A673 (cell line): Measurements from ENCODE around the gene KAT8. TPM values are rescaled to one million over a fixed set of nuclear protein-coding genes. Genes with fewer than 3 reads are reported as not detected.
"Not testable (repeated sequence)": the region's sequence is repeated elsewhere in the genome, so short reads cannot be mapped to it uniquely, and the experiment has no call there.

Source experiments
- BruUV-seq: library from RNA; stranded (reverse); fragments of 400-500 nt; replicated peaks from 2 replicates; lab custom pipeline; 2021; lab: Mats Ljungman, UMichigan
- CTCF ChIA-PET: fragments of 300-600 bp; sonication (Branson Sonifier 250); formaldehyde crosslinking; loops from one replicate; lab custom pipeline; 2022; ENCODE audit warnings: antibody characterized with exemption; lab: Charles Lee
- POLR2A ChIA-PET: fragments of 300-600 bp; sonication (Branson Sonifier 250); formaldehyde crosslinking; loops from one replicate; lab custom pipeline; 2022; ENCODE audit warnings: antibody characterized with exemption; ENCODE audit not compliant: low non-redundant PET; lab: Charles Lee
- DNase-seq: peaks from one replicate; pipeline ENCODE4 v3.0.0-alpha.2; 2015; ENCODE audit warnings: low spot score
- H3K27ac ChIP-seq: fragments of 200-600 bp; sonication (generic); 2 replicates; pipeline ENCODE4 v1.5.1; 2016; ENCODE audit warnings: mixed run types, low read depth, mild to moderate bottlenecking, mixed read lengths, antibody characterized with exemption, low read length; ENCODE audit not compliant: poor library complexity, severe bottlenecking
- H3K27me3 ChIP-seq: fragments of 200-600 bp; sonication (generic); replicated peaks from 2 replicates; pipeline ENCODE4 v1.6.1; 2017; ENCODE audit warnings: mixed run types, low read depth, mild to moderate bottlenecking, mixed read lengths, antibody characterized with exemption, low read length; ENCODE audit not compliant: insufficient read depth, poor library complexity
- H3K36me3 ChIP-seq: fragments of 200-600 bp; sonication (generic); 2 replicates; pipeline ENCODE4 v1.6.1; 2016; ENCODE audit warnings: mixed run types, mild to moderate bottlenecking, mixed read lengths, antibody characterized with exemption, low read length; ENCODE audit not compliant: insufficient read depth, poor library complexity, severe bottlenecking
- H3K4me1 ChIP-seq: fragments of 200-600 bp; sonication (generic); 2 replicates; pipeline ENCODE4 v1.6.1; 2017; ENCODE audit warnings: mixed run types, mild to moderate bottlenecking, mixed read lengths, antibody characterized with exemption, low read length; ENCODE audit not compliant: insufficient read depth, poor library complexity, severe bottlenecking
- H3K4me3 ChIP-seq: fragments of 200-600 bp; sonication (generic); 2 replicates; pipeline ENCODE4 v1.5.1; 2016; ENCODE audit warnings: low read depth, mixed run types, mild to moderate bottlenecking, mixed read lengths, low read length; ENCODE audit not compliant: poor library complexity, severe bottlenecking
- H3K9me3 ChIP-seq: fragments of 200-600 bp; sonication (generic); 2 replicates; pipeline ENCODE4 v1.6.1; 2016; ENCODE audit warnings: mixed run types, low read depth, mild to moderate bottlenecking, mixed read lengths, antibody characterized with exemption, low read length; ENCODE audit not compliant: poor library complexity, severe bottlenecking
- EZH2 ChIP-seq: fragments of 200-600 bp; sonication (generic); IDR thresholded peaks from 2 replicates; pipeline ENCODE4 v1.6.1; 2017; ENCODE audit warnings: borderline replicate concordance, low read depth, mild to moderate bottlenecking, mixed read lengths, antibody characterized with exemption, low read length; ENCODE audit not compliant: poor library complexity, severe bottlenecking
- intact Hi-C: fragments of 100-400 bp; cut with micrococcal nuclease; formaldehyde crosslinking; loops from one replicate; pipeline ENCODE4 v1.10.0; 2022; ENCODE audit not compliant: unreplicated experiment
- total RNA-seq: library from RNA; stranded (reverse); gene quantifications from 2 replicates; pipeline ENCODE4 v1.2.3, GENCODE V29; 2021
- TF ChIP-seq, protein P1 (sequence below): fragments of 300-800, 200-600 bp; sonication (generic); conservative IDR thresholded peaks from 2 replicates; pipeline ENCODE4 v1.5.1; 2017; ENCODE audit warnings: low read depth, mild to moderate bottlenecking, antibody characterized with exemption, low read length, moderate library complexity, mixed read lengths

Gene KAT8
- total RNA-seq, 1 experiment from 2014 or later, result 65.4 TPM

- intact Hi-C loops, result no loop called here
- Histone ChIP-seq H3K9me3 (no peaks in the 10 kb centered on the region), H3K4me3 (no peak overlapping the region), H3K27me3 (no peaks in the 10 kb centered on the region), H3K36me3 (no peaks in the 10 kb centered on the region), H3K4me1 (no peaks in the 10 kb centered on the region), H3K27ac (no peak overlapping the region)
- TF ChIP-seq, protein P1, sequence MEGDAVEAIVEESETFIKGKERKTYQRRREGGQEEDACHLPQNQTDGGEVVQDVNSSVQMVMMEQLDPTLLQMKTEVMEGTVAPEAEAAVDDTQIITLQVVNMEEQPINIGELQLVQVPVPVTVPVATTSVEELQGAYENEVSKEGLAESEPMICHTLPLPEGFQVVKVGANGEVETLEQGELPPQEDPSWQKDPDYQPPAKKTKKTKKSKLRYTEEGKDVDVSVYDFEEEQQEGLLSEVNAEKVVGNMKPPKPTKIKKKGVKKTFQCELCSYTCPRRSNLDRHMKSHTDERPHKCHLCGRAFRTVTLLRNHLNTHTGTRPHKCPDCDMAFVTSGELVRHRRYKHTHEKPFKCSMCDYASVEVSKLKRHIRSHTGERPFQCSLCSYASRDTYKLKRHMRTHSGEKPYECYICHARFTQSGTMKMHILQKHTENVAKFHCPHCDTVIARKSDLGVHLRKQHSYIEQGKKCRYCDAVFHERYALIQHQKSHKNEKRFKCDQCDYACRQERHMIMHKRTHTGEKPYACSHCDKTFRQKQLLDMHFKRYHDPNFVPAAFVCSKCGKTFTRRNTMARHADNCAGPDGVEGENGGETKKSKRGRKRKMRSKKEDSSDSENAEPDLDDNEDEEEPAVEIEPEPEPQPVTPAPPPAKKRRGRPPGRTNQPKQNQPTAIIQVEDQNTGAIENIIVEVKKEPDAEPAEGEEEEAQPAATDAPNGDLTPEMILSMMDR, result no peak
- TF ChIP-seq EZH2, result no peak
- CTCF ChIA-PET, result no interaction called here
- BruUV-seq, result no TSS peak
- DNase-seq, result no peak
- POLR2A ChIA-PET, result no interaction called here
Observed at GRCh38 chr16:31157136-31157535, 39.7 kb downstream of the KAT8 start.

DNA sequence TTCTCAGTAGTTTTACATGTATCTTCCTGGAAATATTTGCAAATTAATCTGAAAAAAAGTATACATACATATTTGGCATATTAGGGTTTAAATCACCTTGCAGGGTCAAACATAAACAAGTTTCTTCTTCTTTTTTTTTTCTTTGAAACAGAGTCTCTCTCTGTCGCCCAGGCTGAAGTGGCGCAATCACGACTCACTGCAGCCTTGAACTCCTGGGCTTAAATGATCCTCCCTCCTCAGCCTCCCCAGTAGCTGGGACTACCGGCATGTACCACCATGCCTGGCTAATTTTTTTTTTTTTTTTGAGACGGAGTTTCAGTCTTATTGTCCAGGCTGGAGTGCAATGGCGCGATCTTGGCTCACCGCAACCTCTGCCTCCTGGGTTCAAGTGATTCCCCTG, 49.9 kb downstream of the KAT8 start:
- H3K36me3 ChIP-seq, result no peaks in the 10 kb centered on the region
- TF ChIP-seq, protein P1, result no peak
- TF ChIP-seq EZH2, result no peak
- H3K4me3 ChIP-seq, result no peak overlapping the region
- no peaks in the 10 kb centered on the region for H3K27me3 ChIP-seq
- ChIA-PET CTCF (interaction anchor here (0.6 kb wide), 1 partner anchor 298 kb away, joined by 6 read pairs; no protein-coding TSS in a partner anchor), POLR2A (no interaction called here)
- H3K4me1 ChIP-seq, result no peaks in the 10 kb centered on the region
- H3K27ac ChIP-seq, result no peak overlapping the region
- intact Hi-C loops, result no loop called here
- no TSS peak for BruUV-seq
- DNase-seq, result no peak
- no peaks in the 10 kb centered on the region for H3K9me3 ChIP-seq

GRCh38 chr16:31168848-31169247, 51.4 kb downstream of the KAT8 start:
- ChIA-PET CTCF (no interaction called here), POLR2A (no interaction called here)
- Histone ChIP-seq H3K27ac (no peak overlapping the region), H3K9me3 (no peaks in the 10 kb centered on the region), H3K4me3 (no peak overlapping the region), H3K4me1 (no peaks in the 10 kb centered on the region), H3K27me3 (no peaks in the 10 kb centered on the region), H3K36me3 (no peaks in the 10 kb centered on the region)
- BruUV-seq, result no TSS peak
- intact Hi-C loops, result no loop called here
- DNase-seq, result no peak
- TF ChIP-seq EZH2, result no peak
- TF ChIP-seq, protein P1, result no peak

GRCh38 chr16:31170048-31170447, 52.6 kb downstream of the KAT8 start:
- intact Hi-C loops, H3K36me3 ChIP-seq, H3K4me3 ChIP-seq, CTCF ChIA-PET, BruUV-seq, H3K9me3 ChIP-seq, H3K27me3 ChIP-seq, POLR2A ChIA-PET, H3K4me1 ChIP-seq, H3K27ac ChIP-seq, DNase-seq: not testable (repeated sequence)
